HepG2 (cell line): Measurements from ENCODE around the gene KATNA1. TPM values are rescaled to one million over a fixed set of nuclear protein-coding genes. Genes with fewer than 3 reads are reported as not detected.
A peak's percentile ranks its signal among the peaks of the same experiment; 100 is the strongest.

ENCODE experiments used
- ATAC-seq: fragments of 200-7000 bp; cut with Tn5 transposase; 3 replicates; pipeline ENCODE4 v1.9.1; 2020; ENCODE audit warnings: mild to moderate bottlenecking, moderate library complexity
- BruUV-seq: library from RNA; stranded (reverse); fragments of 400-500 nt; replicated peaks from 2 replicates; lab custom pipeline; 2021; lab: Mats Ljungman, UMichigan
- CTCF ChIA-PET: fragments of 300-600 bp; formaldehyde crosslinking; extraction: SDS; loops from one replicate; lab custom pipeline; 2021; ENCODE audit warnings: low total read pairs, inconsistent platforms, low intra/inter-chr PET ratio; lab: Yijun Ruan, JAX
- POLR2A ChIA-PET: fragments of 350-600 bp; sonication (Branson Sonifier 250); formaldehyde crosslinking; loops from one replicate; lab custom pipeline; 2020; ENCODE audit warnings: antibody characterized with exemption, inconsistent platforms; lab: Yijun Ruan, JAX
- DNase-seq: peaks from one replicate; pipeline ENCODE4 v3.0.0-alpha.2; 2015; ENCODE audit warnings: low spot score
- FAIRE-seq: peaks from 3 replicates; lab custom pipeline; 2011; peaks lifted over from hg19 to GRCh38; lab: Jason Lieb, UNC
- H2AFZ ChIP-seq: one replicate; pipeline ENCODE4 v1.6.1; 2011; ENCODE audit warnings: low read length, inconsistent platforms
- H3K27ac ChIP-seq: fragments of 300-600 bp; 3 replicates; pipeline ENCODE4 v1.8.0; 2011; ENCODE audit warnings: mixed run types, mild to moderate bottlenecking, mixed read lengths, low read length, inconsistent platforms; ENCODE audit not compliant: insufficient read depth; ENCODE audit errors: extremely low read length
- H3K27me3 ChIP-seq, 2 experiments: fragments of 200-600 bp in 1 of 2; 2 replicates in 1 of 2; 3 replicates in 1 of 2; pipeline versions ENCODE4 v1.6.0 to v1.8.0; 2011; ENCODE audit warnings: low read length in 2 of 2, mild to moderate bottlenecking in 2 of 2, moderate library complexity in 2 of 2, inconsistent platforms in 1 of 2; ENCODE audit not compliant: insufficient read depth in 2 of 2, control insufficient read depth in 1 of 2
- H3K36me3 ChIP-seq, 2 experiments: fragments of 200-600 bp in 1 of 2; replicated peaks in 1 of 2; 2 replicates in 1 of 2; 3 replicates in 1 of 2; pipeline versions ENCODE4 v1.5.1 to v1.8.0; 2011; ENCODE audit warnings: low read length in 2 of 2, inconsistent platforms in 1 of 2; ENCODE audit not compliant: insufficient read depth in 2 of 2, control insufficient read depth in 1 of 2
- H3K4me1 ChIP-seq: 2 replicates; pipeline ENCODE4 v1.5.1; 2012; ENCODE audit warnings: low read length, inconsistent platforms; ENCODE audit not compliant: insufficient read depth
- H3K4me2 ChIP-seq: 2 replicates; pipeline ENCODE4 v1.6.0; 2011; ENCODE audit warnings: low read depth, low read length, inconsistent platforms
- H3K4me3 ChIP-seq, 3 experiments: fragments of 200-600 bp in 1 of 3; sonication (generic), shearing (Covaris generic) in 1 of 3; replicated peaks in 1 of 3; 2 replicates each; pipeline ENCODE4 v1.5.1; 2011 to 2016; ENCODE audit warnings: low read length in 3 of 3, inconsistent platforms in 2 of 3, low read depth in 2 of 3, mild to moderate bottlenecking in 2 of 3, control low read depth in 1 of 3, mixed read lengths in 1 of 3; ENCODE audit not compliant: insufficient read depth in 1 of 3
- H3K79me2 ChIP-seq: one replicate; pipeline ENCODE4 v1.6.1; 2011; ENCODE audit warnings: low read length, inconsistent platforms; ENCODE audit not compliant: insufficient read depth
- H3K9ac ChIP-seq: 2 replicates; pipeline ENCODE4 v1.6.0; 2011; ENCODE audit warnings: mild to moderate bottlenecking, low read depth, low read length, inconsistent platforms; ENCODE audit not compliant: insufficient read depth
- H3K9me3 ChIP-seq: 2 replicates; pipeline ENCODE4 v1.5.1; 2012; ENCODE audit warnings: mild to moderate bottlenecking, low read length
- H4K20me1 ChIP-seq: 2 replicates; pipeline ENCODE4 v1.6.0; 2011; ENCODE audit warnings: inconsistent platforms, mild to moderate bottlenecking, low read length, moderate library complexity; ENCODE audit not compliant: insufficient read depth
- BRD4 ChIP-seq: sonication (generic); formaldehyde crosslinking; IDR thresholded peaks from 2 replicates; pipeline ENCODE4 v1.4.0; 2020; ENCODE audit warnings: missing genetic modification reagents
- CHCHD3 ChIP-seq: sonication (generic); formaldehyde crosslinking; IDR thresholded peaks from 2 replicates; pipeline ENCODE4 v1.8.0; 2022; ENCODE audit warnings: mild to moderate bottlenecking, missing genetic modification reagents, moderate library complexity
- DRAP1 ChIP-seq: IDR thresholded peaks from 2 replicates; pipeline ENCODE4 v1.6.1; 2016; ENCODE audit warnings: missing genetic modification reagents, missing compliant biosample characterization
- FOSL2 ChIP-seq: sonication (generic); formaldehyde crosslinking; IDR thresholded peaks from 2 replicates; pipeline ENCODE4 v1.4.0; 2020; ENCODE audit warnings: missing genetic modification reagents
- HNF4A ChIP-seq: sonication (generic); formaldehyde crosslinking; IDR thresholded peaks from 2 replicates; pipeline ENCODE4 v1.4.0; 2020; ENCODE audit warnings: missing genetic modification reagents
- KLF15 ChIP-seq: sonication (generic); formaldehyde crosslinking; IDR thresholded peaks from 2 replicates; pipeline ENCODE4 v1.8.1; 2023; ENCODE audit warnings: borderline replicate concordance, mild to moderate bottlenecking, inconsistent platforms, missing genetic modification reagents, mixed read lengths
- MATR3 ChIP-seq: sonication (generic); formaldehyde crosslinking; IDR thresholded peaks from 2 replicates; pipeline ENCODE4 v1.4.0; 2020; ENCODE audit warnings: missing genetic modification reagents
- MTA1 ChIP-seq: sonication (generic); formaldehyde crosslinking; IDR thresholded peaks from 2 replicates; pipeline ENCODE4 v1.4.0; 2020; ENCODE audit warnings: missing genetic modification reagents, mild to moderate bottlenecking, borderline replicate concordance
- MTF2 ChIP-seq: sonication (generic); formaldehyde crosslinking; IDR thresholded peaks from 2 replicates; pipeline ENCODE4 v1.5.0; 2020; ENCODE audit warnings: missing genetic modification reagents, borderline replicate concordance
- PHF5A ChIP-seq: IDR thresholded peaks from one replicate; pipeline ENCODE4 v1.6.1; 2018; ENCODE audit warnings: low read depth, missing genetic modification reagents; ENCODE audit not compliant: unreplicated experiment
- SIX4 ChIP-seq: sonication (generic); formaldehyde crosslinking; IDR thresholded peaks from 2 replicates; pipeline ENCODE4 v1.4.0; 2020; ENCODE audit warnings: missing genetic modification reagents
- SMC3 ChIP-seq: IDR thresholded peaks from 2 replicates; pipeline ENCODE4 v1.6.1; 2011; ENCODE audit warnings: low read length, improper control_type of control experiment
- ZNF251 ChIP-seq: sonication (generic); formaldehyde crosslinking; IDR thresholded peaks from 2 replicates; pipeline ENCODE4 v1.9.0; 2021; ENCODE audit warnings: mild to moderate bottlenecking, missing genetic modification reagents
- ZNF329 ChIP-seq: sonication (generic); formaldehyde crosslinking; IDR thresholded peaks from 2 replicates; pipeline ENCODE4 v1.9.0; 2021; ENCODE audit warnings: low read depth, mild to moderate bottlenecking, missing genetic modification reagents
- ZNF512 ChIP-seq: sonication (generic); formaldehyde crosslinking; IDR thresholded peaks from 2 replicates; pipeline ENCODE4 v1.4.0; 2020; ENCODE audit warnings: mild to moderate bottlenecking, missing genetic modification reagents
- ZNF713 ChIP-seq: sonication (generic); formaldehyde crosslinking; IDR thresholded peaks from 2 replicates; pipeline ENCODE4 v1.4.0; 2020; ENCODE audit warnings: mild to moderate bottlenecking, missing genetic modification reagents
- ZNF790 ChIP-seq: sonication (generic); formaldehyde crosslinking; IDR thresholded peaks from 2 replicates; pipeline ENCODE4 v1.8.0; 2022; ENCODE audit warnings: missing genetic modification reagents, mild to moderate bottlenecking, borderline replicate concordance
- ZSCAN30 ChIP-seq: sonication (generic); formaldehyde crosslinking; IDR thresholded peaks from 2 replicates; pipeline ENCODE4 v1.5.0; 2020; ENCODE audit warnings: mild to moderate bottlenecking, missing genetic modification reagents
- WGBS: methylation state at CpG from one replicate; pipeline ENCODE4 v1.1.6; 2017; ENCODE audit warnings: low lambda C conversion rate; 5-methylcytosine and 5-hydroxymethylcytosine counted together
- in situ Hi-C: cut with HindIII; loops from 2 replicates; pipeline ENCODE4 v1.10.0; 2017; ENCODE audit warnings: low pct_unique_long_range_greater_than_20kb; ENCODE audit not compliant: extremely low pct_ligation_motif_present
- intact Hi-C: fragments of 100-400 bp; cut with micrococcal nuclease; formaldehyde crosslinking; loops from one replicate; pipeline ENCODE4 v1.10.0; 2022; ENCODE audit not compliant: unreplicated experiment
- polyA plus RNA-seq, 8 experiments: library from polyadenylated mRNA; depleted of rRNA in 3 of 8; stranded (reverse) in 7 of 8; unstranded in 1 of 8; fragments of >200 nt; fragmentation: Illumina TruSeq in 4 of 8; extraction: Trizol in 4 of 8; gene quantifications; 2 replicates each; pipeline versions ENCODE4 v1.2.1 to v1.2.3, GENCODE V29; 2011 to 2016; ENCODE audit warnings: low read depth in 4 of 8, missing spikeins in 1 of 8, mixed read lengths in 1 of 8; ENCODE audit not compliant: insufficient read depth in 1 of 8
- total RNA-seq, 5 experiments: library from RNA; depleted of rRNA; stranded (reverse); fragments of >200 nt; fragmentation: Illumina TruSeq; extraction: Trizol; gene quantifications; 2 replicates each; pipeline ENCODE4 v1.2.3, GENCODE V29; 2016; ENCODE audit warnings: low read depth in 1 of 5
- TF ChIP-seq, protein P1 (sequence below): sonication (generic); formaldehyde crosslinking; IDR thresholded peaks from 2 replicates; pipeline ENCODE4 v1.4.0; 2020; ENCODE audit warnings: missing genetic modification reagents
- TF ChIP-seq, protein P2 (sequence below): sonication (generic); formaldehyde crosslinking; IDR thresholded peaks from 2 replicates; pipeline ENCODE4 v1.4.0; 2020; ENCODE audit warnings: missing genetic modification reagents

The KATNA1 gene
- total and polyA plus RNA-seq, 2 of the 13 experiments (the other 11 are each of a cell fraction or from before 2014, with no cell fraction given): 14.8 to 25.3 TPM

GRCh38 chr6:149545754-149546471 lies 102.6 kb downstream of the KATNA1 start, which contains the start of gene PPIL4:
Gene PPIL4 (minus strand): TSS chr6:149546043. CDS start chr6:149546005, 38 bp downstream.
- peak within 1 kb of the TSS; percentile 96 for H3K27ac ChIP-seq
- peak; percentile 89 for DNase-seq
- ATAC-seq: peak; percentile 88
- POLR2A ChIA-PET: interaction anchor here (0.6 to 5.9 kb wide), 8 partner anchors 15 to 202 kb away, joined by 3 to 36 read pairs (median 4); partner anchors contain the start of genes GINM1, LATS1 and ZC3H12D
- peaks cover 19% of the 10 kb centered on the region for H4K20me1 ChIP-seq
- H3K4me2 ChIP-seq: peak within 1 kb of the TSS; percentile 98
- H3K79me2 ChIP-seq: peaks cover 46% of the 10 kb centered on the region
- peaks cover 0 to under 1% of the 10 kb centered on the region in 2 experiments; a peak in 3 of 5 replicates for H3K36me3 ChIP-seq
- intact Hi-C loops (loop anchor here (1.0 to 5.0 kb wide), 2 partner anchors 20 to 101 kb away; partner anchors contain the start of genes GINM1 and KATNA1), in situ Hi-C loops (no loop called here)
- under 1% methylated on average over 32 of the region's 71 CpGs for WGBS
- peak within 1 kb of the TSS; percentile 99 for H3K9ac ChIP-seq
- CTCF ChIA-PET: interaction anchor here (1.3 kb wide), 1 partner anchor 178 kb away, joined by 3 read pairs; no protein-coding TSS in a partner anchor
- H3K27me3 ChIP-seq: no peaks in the 10 kb centered on the region; a peak in 2 of 5 replicates
- H3K9me3 ChIP-seq: no peaks in the 10 kb centered on the region
- no peak for FAIRE-seq
- H2AFZ ChIP-seq: peak within 1 kb of the TSS; percentile 59
- peak within 1 kb of the TSS; percentile 87 to 97 (median 91) for H3K4me3 ChIP-seq
- H3K4me1 ChIP-seq: peaks cover 43% of the 10 kb centered on the region
- BruUV-seq: no TSS peak
- TF ChIP-seq BRD4 (CRISPR knock-in tag): peak; percentile 62; the same call in 1 of the 2 replicates
- TF ChIP-seq MTF2 (CRISPR knock-in tag): no peak
- TF ChIP-seq CHCHD3 (CRISPR knock-in tag): no peak
- peak; percentile 69 for TF ChIP-seq PHF5A (CRISPR knock-in tag)
- TF ChIP-seq, protein P1, sequence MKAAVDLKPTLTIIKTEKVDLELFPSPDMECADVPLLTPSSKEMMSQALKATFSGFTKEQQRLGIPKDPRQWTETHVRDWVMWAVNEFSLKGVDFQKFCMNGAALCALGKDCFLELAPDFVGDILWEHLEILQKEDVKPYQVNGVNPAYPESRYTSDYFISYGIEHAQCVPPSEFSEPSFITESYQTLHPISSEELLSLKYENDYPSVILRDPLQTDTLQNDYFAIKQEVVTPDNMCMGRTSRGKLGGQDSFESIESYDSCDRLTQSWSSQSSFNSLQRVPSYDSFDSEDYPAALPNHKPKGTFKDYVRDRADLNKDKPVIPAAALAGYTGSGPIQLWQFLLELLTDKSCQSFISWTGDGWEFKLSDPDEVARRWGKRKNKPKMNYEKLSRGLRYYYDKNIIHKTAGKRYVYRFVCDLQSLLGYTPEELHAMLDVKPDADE (CRISPR knock-in tag): no peak
- peak; percentile 66; the same call in 1 of the 2 replicates for TF ChIP-seq FOSL2 (CRISPR knock-in tag)
- TF ChIP-seq MTA1 (CRISPR knock-in tag): peak; percentile 76; the same call in 1 of the 2 replicates
- TF ChIP-seq DRAP1 (CRISPR knock-in tag): peak; percentile 83
- TF ChIP-seq KLF15 (CRISPR knock-in tag): peak; percentile 67; the same call in 1 of the 2 replicates
- peak; percentile 69; the same call in 1 of the 2 replicates for TF ChIP-seq ZNF329 (CRISPR knock-in tag)
- TF ChIP-seq ZNF790 (CRISPR knock-in tag): 0 out of 2 replicates have a peak, but pooled peaks have one; percentile 14
- TF ChIP-seq SMC3: no peak
- TF ChIP-seq ZNF512: 0 out of 2 replicates have a peak, but pooled peaks have one; percentile 34
- TF ChIP-seq, protein P2, sequence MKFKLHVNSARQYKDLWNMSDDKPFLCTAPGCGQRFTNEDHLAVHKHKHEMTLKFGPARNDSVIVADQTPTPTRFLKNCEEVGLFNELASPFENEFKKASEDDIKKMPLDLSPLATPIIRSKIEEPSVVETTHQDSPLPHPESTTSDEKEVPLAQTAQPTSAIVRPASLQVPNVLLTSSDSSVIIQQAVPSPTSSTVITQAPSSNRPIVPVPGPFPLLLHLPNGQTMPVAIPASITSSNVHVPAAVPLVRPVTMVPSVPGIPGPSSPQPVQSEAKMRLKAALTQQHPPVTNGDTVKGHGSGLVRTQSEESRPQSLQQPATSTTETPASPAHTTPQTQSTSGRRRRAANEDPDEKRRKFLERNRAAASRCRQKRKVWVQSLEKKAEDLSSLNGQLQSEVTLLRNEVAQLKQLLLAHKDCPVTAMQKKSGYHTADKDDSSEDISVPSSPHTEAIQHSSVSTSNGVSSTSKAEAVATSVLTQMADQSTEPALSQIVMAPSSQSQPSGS (CRISPR knock-in tag): peak; percentile 95
- TF ChIP-seq SIX4 (CRISPR knock-in tag): 0 out of 2 replicates have a peak, but pooled peaks have one; percentile 33
- TF ChIP-seq ZSCAN30 (CRISPR knock-in tag): no peak; the same call in 1 of the 2 replicates
- TF ChIP-seq ZNF713 (CRISPR knock-in tag): no peak
- no peak; the same call in 1 of the 2 replicates for TF ChIP-seq HNF4A (CRISPR knock-in tag)
- TF ChIP-seq MATR3: no peak
- no peak for TF ChIP-seq ZNF251 (CRISPR knock-in tag)
